ENCODE measurements around the gene TMEM213. TPM values are rescaled to one million over a fixed set of nuclear protein-coding genes. Genes with fewer than 3 reads are reported as not detected.
A peak's percentile ranks its signal among the peaks of the same experiment; 100 is the strongest.

TMEM213 gene
- total RNA-seq, 1 experiment from 2014 or later, result not detected

- H3K9me3 ChIP-seq (ENCODE audit: insufficient read depth, low read depth), result no peaks in the 10 kb centered on the region
- no peak overlapping the region for H3K4me2 ChIP-seq
- no peak overlapping the region for H3K27ac ChIP-seq
- ChIA-PET CTCF (no interaction called here), POLR2A (ENCODE audit: unreplicated experiment) (interaction anchor here (0.5 to 0.7 kb wide), 3 partner anchors 174 to 474 kb away, joined by 3 to 4 read pairs (median 4); no protein-coding TSS in a partner anchor)
- H3K4me3 ChIP-seq, result no peak overlapping the region
- BruUV-seq (replicated peaks), result no TSS peak
- TF ChIP-seq EZH2 (IDR thresholded peaks at IDR 0.05; ENCODE audit: low read depth) (no peak), CTCF (conservative IDR thresholded peaks at IDR 0.05) (no peak)
- H3F3A ChIP-seq (ENCODE audit: insufficient read depth, low read depth), result no peaks in the 10 kb centered on the region
- no peaks in the 10 kb centered on the region for H3K9me2 ChIP-seq (ENCODE audit: insufficient read depth)
- H3K27me3 ChIP-seq (ENCODE audit: insufficient read depth, low read depth), result no peaks in the 10 kb centered on the region
- DNase-seq, result peak in 1 of 2 experiments; percentile 28
- intact Hi-C loops (cut with micrococcal nuclease; ENCODE audit: unreplicated experiment), result no loop called here
- H3K36me3 ChIP-seq (ENCODE audit: low read depth), result no peaks in the 10 kb centered on the region
- no peaks in the 10 kb centered on the region for H4K20me1 ChIP-seq (ENCODE audit: insufficient read depth)
- H3K79me2 ChIP-seq (ENCODE audit: low read depth), result no peaks in the 10 kb centered on the region
- no peak overlapping the region for H2AFZ ChIP-seq
- peaks cover 21% of the 10 kb centered on the region for H3K4me1 ChIP-seq (replicated peaks; ENCODE audit: insufficient read depth)
Observed at GRCh38 chr7:138776166-138776833, 21.5 kb upstream of the TMEM213 start.

- POLR2A ChIA-PET (ENCODE audit: unreplicated experiment), result interaction anchor here (0.7 kb wide), 1 partner anchor 12 kb away, joined by 8 read pairs; no protein-coding TSS in a partner anchor
- no peaks in the 10 kb centered on the region for H3K79me2 ChIP-seq (ENCODE audit: low read depth)
- H4K20me1 ChIP-seq (ENCODE audit: insufficient read depth), result no peaks in the 10 kb centered on the region
- H3K27me3 ChIP-seq (ENCODE audit: insufficient read depth, low read depth), result no peaks in the 10 kb centered on the region
- no peaks in the 10 kb centered on the region for H3K36me3 ChIP-seq (ENCODE audit: low read depth)
- TF ChIP-seq CTCF (conservative IDR thresholded peaks at IDR 0.05), result no peak
- TF ChIP-seq EZH2 (IDR thresholded peaks at IDR 0.05; ENCODE audit: low read depth), result no peak
- CTCF ChIA-PET, result no interaction called here
- no peak overlapping the region for H3K4me2 ChIP-seq
- no peak overlapping the region for H3K27ac ChIP-seq
- no peaks in the 10 kb centered on the region for H3K9me2 ChIP-seq (ENCODE audit: insufficient read depth)
- H2AFZ ChIP-seq, result no peak overlapping the region
- no peak for DNase-seq
- no TSS peak for BruUV-seq (replicated peaks)
- H3F3A ChIP-seq (ENCODE audit: insufficient read depth, low read depth), result no peaks in the 10 kb centered on the region
- no peaks in the 10 kb centered on the region for H3K9me3 ChIP-seq (ENCODE audit: insufficient read depth, low read depth)
- intact Hi-C loops (cut with micrococcal nuclease; ENCODE audit: unreplicated experiment), result no loop called here
- peaks cover 8% of the 10 kb centered on the region; the same call in 1 of the 2 replicates for H3K4me1 ChIP-seq (replicated peaks; ENCODE audit: insufficient read depth)
- no peak overlapping the region for H3K4me3 ChIP-seq
Observed at GRCh38 chr7:138781004-138781403, 16.8 kb upstream of the TMEM213 start.

GRCh38 chr7:138784692-138785091, 13.1 kb upstream of the TMEM213 start:
- Histone ChIP-seq H4K20me1 (ENCODE audit: insufficient read depth) (no peaks in the 10 kb centered on the region), H3K79me2 (ENCODE audit: low read depth) (no peaks in the 10 kb centered on the region), H3K4me1 (replicated peaks; ENCODE audit: insufficient read depth) (no peaks in the 10 kb centered on the region), H3K9me3 (ENCODE audit: insufficient read depth, low read depth) (peaks cover 10% of the 10 kb centered on the region; the same call in 1 of the 2 replicates), H3K36me3 (ENCODE audit: low read depth) (no peaks in the 10 kb centered on the region), H3K27ac (no peak overlapping the region), H3F3A (ENCODE audit: insufficient read depth, low read depth) (no peaks in the 10 kb centered on the region), H3K27me3 (ENCODE audit: insufficient read depth, low read depth) (no peaks in the 10 kb centered on the region), H3K4me3 (no peak overlapping the region), H3K9me2 (ENCODE audit: insufficient read depth) (no peaks in the 10 kb centered on the region), H3K4me2 (no peak overlapping the region), H2AFZ (no peak overlapping the region)
- intact Hi-C loops (cut with micrococcal nuclease; ENCODE audit: unreplicated experiment), result loop anchor here (1.0 kb wide), 1 partner anchor 29 kb away; no protein-coding TSS in a partner anchor
- POLR2A ChIA-PET (ENCODE audit: unreplicated experiment), result interaction anchor here (0.8 kb wide), 1 partner anchor 32 kb away, joined by 3 read pairs; no protein-coding TSS in a partner anchor
- DNase-seq, result no peak
- TF ChIP-seq CTCF (conservative IDR thresholded peaks at IDR 0.05) (no peak), EZH2 (IDR thresholded peaks at IDR 0.05; ENCODE audit: low read depth) (no peak)
- CTCF ChIA-PET, result no interaction called here
- TSS peak; percentile 44 for BruUV-seq (replicated peaks)
